OCI-LY1 (cell line): ENCODE measurements around the gene CPSF7.

Experiments
- H2AFZ ChIP-seq: fragments of 200-600 bp; sonication (generic), shearing (Covaris generic); 2 replicates; pipeline ENCODE4 v1.6.0; 2014; ENCODE audit warnings: antibody characterized with exemption, mild to moderate bottlenecking, low read length
- H3F3A ChIP-seq: fragments of 200-600 bp; sonication (generic), shearing (Covaris generic); 2 replicates; pipeline ENCODE4 v1.6.0; 2014; ENCODE audit warnings: mild to moderate bottlenecking, antibody characterized with exemption, low read length, moderate library complexity; ENCODE audit not compliant: insufficient read depth
- H3K27ac ChIP-seq: fragments of 200-600 bp; sonication (generic); 2 replicates; pipeline ENCODE4 v1.5.1; 2014; ENCODE audit warnings: low read length, mixed run types, mild to moderate bottlenecking, low read depth; ENCODE audit not compliant: poor library complexity, severe bottlenecking
- H3K27me3 ChIP-seq: fragments of 200-600 bp; sonication (generic); 2 replicates; pipeline ENCODE4 v1.6.0; 2014; ENCODE audit warnings: antibody characterized with exemption, mild to moderate bottlenecking, low read length, moderate library complexity; ENCODE audit not compliant: insufficient read depth
- H3K36me3 ChIP-seq: fragments of 200-600 bp; sonication (generic); 2 replicates; pipeline ENCODE4 v1.6.1; 2014; ENCODE audit warnings: mild to moderate bottlenecking, antibody characterized with exemption, low read length, moderate library complexity, mixed read lengths; ENCODE audit not compliant: insufficient read depth
- H3K4me1 ChIP-seq: fragments of 200-600 bp; sonication (generic); 2 replicates; pipeline ENCODE4 v1.5.1; 2014; ENCODE audit warnings: mild to moderate bottlenecking, low read length, moderate library complexity; ENCODE audit not compliant: insufficient read depth, severe bottlenecking
- H3K4me2 ChIP-seq: fragments of 200-600 bp; sonication (generic), shearing (Covaris generic); 2 replicates; pipeline ENCODE4 v1.6.1; 2014; ENCODE audit warnings: low read length
- H3K4me3 ChIP-seq: fragments of 200-600 bp; sonication (generic); 2 replicates; pipeline ENCODE4 v1.5.1; 2014; ENCODE audit warnings: low read length, low read depth, mild to moderate bottlenecking, mixed read lengths; ENCODE audit not compliant: poor library complexity, severe bottlenecking
- H3K79me2 ChIP-seq: fragments of 200-600 bp; shearing (Covaris generic); 2 replicates; pipeline ENCODE4 v1.6.1; 2016; ENCODE audit warnings: mixed run types, low read length, mixed read lengths; ENCODE audit not compliant: insufficient read depth
- H3K9ac ChIP-seq: fragments of 200-600 bp; sonication (generic), shearing (Covaris generic); 2 replicates; pipeline ENCODE4 v1.6.1; 2014; ENCODE audit warnings: mild to moderate bottlenecking, low read length, mixed read lengths
- H3K9me2 ChIP-seq: fragments of 200-600 bp; sonication (generic), shearing (Covaris generic); 2 replicates; pipeline ENCODE4 v1.6.1; 2014; ENCODE audit warnings: low read depth, mild to moderate bottlenecking, low read length, mixed read lengths
- H3K9me3 ChIP-seq: fragments of 200-600 bp; shearing (Covaris generic); 2 replicates; pipeline ENCODE4 v1.6.1; 2014; ENCODE audit warnings: low read length, mixed read lengths
- H4K20me1 ChIP-seq: fragments of 200-600 bp; sonication (generic), shearing (Covaris generic); 2 replicates; pipeline ENCODE4 v1.6.0; 2016; ENCODE audit warnings: mild to moderate bottlenecking, low read length; ENCODE audit not compliant: insufficient read depth
- EZH2 ChIP-seq: fragments of 200-600 bp; sonication (generic), shearing (Covaris generic); IDR thresholded peaks from 2 replicates; pipeline ENCODE4 v1.8.0; 2017; ENCODE audit warnings: borderline replicate concordance, mixed run types, mild to moderate bottlenecking, antibody characterized with exemption, low read length, moderate library complexity, mixed read lengths
- TF ChIP-seq, protein P1 (sequence below): fragments of 200-600 bp; sonication (generic), shearing (Covaris generic); IDR thresholded peaks from 2 replicates; pipeline ENCODE4 v1.5.1; 2017; ENCODE audit warnings: mild to moderate bottlenecking, antibody characterized with exemption, low read length, moderate library complexity, mixed read lengths

Gene CPSF7

DNA sequence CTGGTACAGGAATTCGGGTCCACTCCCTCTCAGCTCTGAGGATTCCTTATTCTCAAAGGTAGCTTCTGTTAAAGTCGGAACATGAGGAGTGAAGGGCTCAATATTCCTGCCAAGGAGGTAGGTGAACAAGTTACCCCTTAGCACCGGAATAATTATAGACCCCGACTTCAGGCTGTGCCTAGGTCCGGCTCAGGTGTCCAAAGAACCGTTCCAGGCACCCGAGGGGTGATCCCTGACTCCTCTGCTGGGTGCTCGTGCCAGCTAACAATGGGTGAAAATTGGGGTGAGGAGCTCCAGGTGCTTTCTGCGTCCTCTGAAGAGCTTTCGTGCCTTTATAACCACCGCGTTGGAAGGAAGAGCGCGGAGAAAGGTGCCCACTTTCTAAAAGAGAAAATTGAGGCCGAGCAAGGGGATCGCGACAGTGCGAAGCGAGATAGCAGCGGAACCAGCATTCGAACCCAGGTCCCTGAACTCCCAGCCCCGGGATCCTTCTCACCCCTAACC is 68.5 kb downstream of the CPSF7 start:
- H2AFZ ChIP-seq: no peak overlapping the region
- peak overlapping the region; percentile 99 for H3K27ac ChIP-seq

DNA sequence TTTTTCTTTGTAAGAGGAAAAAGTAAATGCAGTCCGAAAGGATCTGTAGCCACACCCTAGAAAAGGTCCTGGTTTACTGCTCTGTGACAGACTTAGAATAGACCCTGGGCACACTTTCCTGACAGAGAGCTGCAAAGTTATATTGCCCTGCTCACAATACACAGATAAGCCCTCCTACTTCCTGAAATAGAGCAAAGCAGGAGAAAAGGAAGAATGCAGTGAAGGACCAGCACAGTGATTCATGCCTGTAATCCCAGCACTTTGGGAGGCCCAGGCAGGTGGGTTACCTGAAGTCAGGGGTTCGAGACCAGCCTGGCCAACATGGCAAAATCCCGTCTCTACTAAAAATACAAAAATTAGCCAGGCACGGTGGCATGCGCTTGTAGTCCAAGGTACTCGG is 70.3 kb downstream of the CPSF7 start:
- peak overlapping the region; percentile 99 for H3K27ac ChIP-seq
- TF ChIP-seq EZH2: no peak
- TF ChIP-seq, protein P1, sequence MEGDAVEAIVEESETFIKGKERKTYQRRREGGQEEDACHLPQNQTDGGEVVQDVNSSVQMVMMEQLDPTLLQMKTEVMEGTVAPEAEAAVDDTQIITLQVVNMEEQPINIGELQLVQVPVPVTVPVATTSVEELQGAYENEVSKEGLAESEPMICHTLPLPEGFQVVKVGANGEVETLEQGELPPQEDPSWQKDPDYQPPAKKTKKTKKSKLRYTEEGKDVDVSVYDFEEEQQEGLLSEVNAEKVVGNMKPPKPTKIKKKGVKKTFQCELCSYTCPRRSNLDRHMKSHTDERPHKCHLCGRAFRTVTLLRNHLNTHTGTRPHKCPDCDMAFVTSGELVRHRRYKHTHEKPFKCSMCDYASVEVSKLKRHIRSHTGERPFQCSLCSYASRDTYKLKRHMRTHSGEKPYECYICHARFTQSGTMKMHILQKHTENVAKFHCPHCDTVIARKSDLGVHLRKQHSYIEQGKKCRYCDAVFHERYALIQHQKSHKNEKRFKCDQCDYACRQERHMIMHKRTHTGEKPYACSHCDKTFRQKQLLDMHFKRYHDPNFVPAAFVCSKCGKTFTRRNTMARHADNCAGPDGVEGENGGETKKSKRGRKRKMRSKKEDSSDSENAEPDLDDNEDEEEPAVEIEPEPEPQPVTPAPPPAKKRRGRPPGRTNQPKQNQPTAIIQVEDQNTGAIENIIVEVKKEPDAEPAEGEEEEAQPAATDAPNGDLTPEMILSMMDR: no peak
- H3K4me3 ChIP-seq: peak overlapping the region; percentile 92
- no peak overlapping the region for H2AFZ ChIP-seq
- peak overlapping the region; percentile 80 for H3K4me2 ChIP-seq
- H3K36me3 ChIP-seq: peaks cover 30% of the 10 kb centered on the region
- peaks cover 30% of the 10 kb centered on the region for H3K79me2 ChIP-seq
- H3K9me2 ChIP-seq: no peaks in the 10 kb centered on the region
- peak overlapping the region; percentile 96; the same call in 1 of the 2 replicates for H3K9ac ChIP-seq
- peaks cover 70% of the 10 kb centered on the region for H3K4me1 ChIP-seq
- H3K27me3 ChIP-seq: no peaks in the 10 kb centered on the region
- H3F3A ChIP-seq: peaks cover 15% of the 10 kb centered on the region
- H3K9me3 ChIP-seq: no peaks in the 10 kb centered on the region
- no peaks in the 10 kb centered on the region for H4K20me1 ChIP-seq

More for the DNA sequence above, 68.5 kb downstream of the CPSF7 start:
- H3K27me3 ChIP-seq: no peaks in the 10 kb centered on the region
- H3K4me3 ChIP-seq: peak overlapping the region; percentile 92
- no peaks in the 10 kb centered on the region for H4K20me1 ChIP-seq
- peak overlapping the region; percentile 96 for H3K9ac ChIP-seq
- peak overlapping the region; percentile 80 for H3K4me2 ChIP-seq
- peaks cover 30% of the 10 kb centered on the region for H3K79me2 ChIP-seq
- peaks cover 15% of the 10 kb centered on the region for H3F3A ChIP-seq
- no peaks in the 10 kb centered on the region for H3K9me3 ChIP-seq
- peaks cover 52% of the 10 kb centered on the region for H3K4me1 ChIP-seq
- no peak for TF ChIP-seq EZH2
- TF ChIP-seq, protein P1: no peak
- H3K36me3 ChIP-seq: peaks cover 34% of the 10 kb centered on the region
- H3K9me2 ChIP-seq: no peaks in the 10 kb centered on the region

DNA sequence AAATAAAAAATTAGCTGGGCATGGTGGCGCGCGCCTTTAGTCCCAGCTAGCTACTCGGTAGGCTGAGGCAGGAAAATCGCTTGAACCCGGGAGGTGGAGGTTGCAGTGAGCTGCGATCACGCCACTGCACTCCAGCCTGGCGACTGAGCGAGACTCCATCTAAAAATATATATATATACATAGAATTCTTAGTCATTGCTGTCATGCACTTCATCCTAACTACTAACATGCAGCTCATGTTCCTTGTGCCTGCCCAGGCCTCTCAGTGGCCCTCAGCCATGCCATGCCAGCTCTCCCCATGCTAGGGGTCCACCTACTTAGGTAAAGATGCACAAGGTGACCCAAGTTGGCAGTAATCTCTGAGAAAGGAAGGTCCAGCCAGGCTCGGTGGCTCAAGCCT is 71.2 kb downstream of the CPSF7 start:
- Histone ChIP-seq H3K27ac (peak overlapping the region; percentile 99), H3K4me2 (peak overlapping the region; percentile 80; the same call in 1 of the 2 replicates), H3K9ac (peak overlapping the region; percentile 11; the same call in 1 of the 2 replicates), H3K9me2 (no peaks in the 10 kb centered on the region), H3K4me3 (peak overlapping the region; percentile 92), H3K9me3 (no peaks in the 10 kb centered on the region), H3K27me3 (no peaks in the 10 kb centered on the region), H3F3A (peaks cover 15% of the 10 kb centered on the region), H4K20me1 (no peaks in the 10 kb centered on the region), H3K79me2 (peaks cover 24% of the 10 kb centered on the region), H2AFZ (no peak overlapping the region), H3K4me1 (peaks cover 75% of the 10 kb centered on the region), H3K36me3 (peaks cover 30% of the 10 kb centered on the region; the same call in 1 of the 2 replicates)
- TF ChIP-seq, protein P1: no peak
- no peak for TF ChIP-seq EZH2
